ENCODE results near the gene TEX22.

Gene TEX22

GRCh38 chr14:105375635-105376057, 22.7 kb upstream of the TEX22 start:
- Histone ChIP-seq H3K27ac (no peak overlapping the region), H3K4me3 (no peak overlapping the region)
- no peak for TF ChIP-seq CTCF (IDR thresholded peaks at IDR 0.05)
- DNase-seq (ENCODE audit: low spot score): no peak

GRCh38 chr14:105376521-105377440, 21.6 kb upstream of the TEX22 start:
- no peak overlapping the region for H3K4me3 ChIP-seq
- H3K27ac ChIP-seq: no peak overlapping the region
- DNase-seq (ENCODE audit: low spot score): no peak
- TF ChIP-seq CTCF (IDR thresholded peaks at IDR 0.05): no peak

- DNase-seq (ENCODE audit: low spot score): no peak
- Histone ChIP-seq H3K4me3 (no peak overlapping the region), H3K27ac (no peak overlapping the region)
- no peak for TF ChIP-seq CTCF (IDR thresholded peaks at IDR 0.05)
These were observed 20.7 kb upstream of the TEX22 start for GRCh38 chr14:105377555-105378182.

- DNase-seq (ENCODE audit: low spot score): no peak
- no peak for TF ChIP-seq CTCF (IDR thresholded peaks at IDR 0.05)
- H3K27ac ChIP-seq: no peak overlapping the region
- H3K4me3 ChIP-seq: no peak overlapping the region
These were observed 20.1 kb upstream of the TEX22 start for GRCh38 chr14:105378199-105378598.

- TF ChIP-seq CTCF (IDR thresholded peaks at IDR 0.05): no peak
- DNase-seq (ENCODE audit: low spot score): no peak
- no peak overlapping the region for H3K4me3 ChIP-seq
These were observed 19.3 kb upstream of the TEX22 start for GRCh38 chr14:105378873-105379685.

GRCh38 chr14:105379946-105380345, 18.4 kb upstream of the TEX22 start:
- Histone ChIP-seq H3K27ac (no peak overlapping the region), H3K4me3 (no peak overlapping the region)
- no peak for TF ChIP-seq CTCF (IDR thresholded peaks at IDR 0.05)
- DNase-seq (ENCODE audit: low spot score): no peak

More at GRCh38 chr14:105378873-105379685, 19.3 kb upstream of the TEX22 start:
- no peak overlapping the region for H3K27ac ChIP-seq

Data from coronary artery (tissue), 2 donors.